ENCODE data around the gene MYH13. TPM values are rescaled to one million over a fixed set of nuclear protein-coding genes. Genes with fewer than 3 reads are reported as not detected.

MYH13 gene
- total RNA-seq, 2 experiments from 2014 or later = not detected

DNA sequence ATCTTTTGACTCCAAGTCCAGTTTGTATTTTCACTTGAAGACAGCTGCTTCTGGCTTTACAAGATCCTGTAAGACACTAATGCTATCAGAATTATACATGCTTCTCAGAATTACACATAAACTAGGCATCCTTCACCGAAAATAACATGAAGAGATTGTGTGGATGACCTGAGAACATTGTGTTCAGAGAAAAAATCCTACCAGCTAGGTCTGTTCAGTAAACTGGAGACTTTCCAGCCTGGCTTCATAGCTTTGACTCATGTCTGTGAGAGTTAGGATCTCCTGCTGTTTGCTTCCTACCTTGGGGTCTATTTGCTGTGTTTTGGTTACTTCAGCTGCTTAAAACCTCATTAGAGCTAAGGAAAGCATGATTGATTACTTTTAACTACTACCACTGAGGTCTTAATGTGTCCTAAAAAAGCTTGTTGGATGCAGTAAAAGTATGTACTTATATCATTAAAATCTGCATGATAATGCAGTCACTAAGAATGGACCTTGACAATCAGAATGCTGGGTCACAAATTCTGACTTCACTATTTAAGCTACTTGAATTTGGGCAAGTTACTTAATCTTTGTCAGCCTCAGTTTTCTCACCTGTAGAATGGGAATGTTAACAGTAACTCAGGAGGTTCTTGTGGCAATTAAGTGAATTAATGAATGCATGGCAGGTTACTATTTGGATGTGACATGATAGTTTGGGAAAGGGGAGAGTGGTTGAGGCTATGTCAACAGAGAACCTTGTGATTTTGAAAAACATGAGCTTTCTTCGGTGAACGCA, 8.0 kb upstream of the MYH13 start:
- POLR2A ChIA-PET = no interaction called here
- Mint-ChIP-seq H3K27me3 (no peaks in the 10 kb centered on the region), H3K27ac (no peak overlapping the region), H3K9me3 (peaks cover 2% of the 10 kb centered on the region), H3K36me3 (ENCODE audit: low read depth) (no peaks in the 10 kb centered on the region), H3K4me3 (no peak overlapping the region), H3K4me1 (no peaks in the 10 kb centered on the region)
- DNase-seq = no peak
- CTCF ChIA-PET = no interaction called here

- Mint-ChIP-seq H3K27ac (no peak overlapping the region), H3K4me3 (no peak overlapping the region), H3K9me3 (no peaks in the 10 kb centered on the region), H3K27me3 (no peaks in the 10 kb centered on the region), H3K4me1 (no peaks in the 10 kb centered on the region), H3K36me3 (ENCODE audit: low read depth) (no peaks in the 10 kb centered on the region)
- DNase-seq = no peak
- CTCF ChIA-PET = interaction anchor here (0.9 kb wide), 1 partner anchor 74 kb away, joined by 3 read pairs; no protein-coding TSS in a partner anchor
- POLR2A ChIA-PET = no interaction called here
These were observed 2.7 kb downstream of the MYH13 start for GRCh38 chr17:10370016-10370608.

DNA sequence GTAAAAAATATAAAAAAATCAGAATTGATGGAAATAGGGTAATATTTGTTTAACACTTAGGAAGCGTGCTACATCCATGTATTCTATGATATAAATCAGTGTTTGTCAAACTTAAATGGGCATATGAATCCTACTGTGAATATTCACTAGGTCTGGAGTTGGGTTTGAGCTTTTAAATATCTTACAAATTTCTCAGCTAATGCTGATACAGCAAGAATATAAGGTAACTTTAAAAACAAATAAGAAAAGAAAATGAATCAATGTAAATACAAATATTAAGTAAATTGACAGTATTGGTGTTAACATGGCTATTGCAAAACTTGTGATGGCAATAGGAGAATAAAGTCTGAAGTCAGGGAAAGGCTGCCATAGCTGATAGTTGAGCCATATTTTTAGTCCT, 3.6 kb downstream of the MYH13 start:
- Mint-ChIP-seq H3K27me3 (no peaks in the 10 kb centered on the region), H3K27ac (no peak overlapping the region), H3K9me3 (no peaks in the 10 kb centered on the region), H3K4me1 (no peaks in the 10 kb centered on the region), H3K4me3 (no peak overlapping the region), H3K36me3 (ENCODE audit: low read depth) (no peaks in the 10 kb centered on the region)
- POLR2A ChIA-PET = no interaction called here
- no peak for DNase-seq
- CTCF ChIA-PET = interaction anchor here (0.9 kb wide), 1 partner anchor 73 kb away, joined by 3 read pairs; no protein-coding TSS in a partner anchor

DNA sequence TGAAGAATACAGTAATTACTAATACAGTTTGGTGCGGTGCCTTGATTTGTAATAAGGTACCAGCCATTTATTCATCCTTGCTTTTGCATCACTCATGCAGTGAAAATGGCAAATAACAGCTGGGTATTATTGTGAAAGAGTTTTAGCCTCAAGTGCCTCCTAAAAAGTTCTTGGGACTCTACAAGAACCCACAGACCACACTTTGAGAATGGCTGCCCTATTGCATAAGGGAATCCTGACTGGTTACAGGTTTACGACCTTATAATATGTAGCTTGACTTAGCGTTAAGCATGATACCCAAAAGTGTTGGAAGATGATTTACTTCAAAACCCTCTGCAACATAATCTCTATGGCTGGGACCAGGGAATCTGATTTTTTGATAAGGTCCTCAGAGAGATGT, 4.2 kb downstream of the MYH13 start:
- Mint-ChIP-seq H3K4me3 (no peak overlapping the region), H3K36me3 (ENCODE audit: low read depth) (no peaks in the 10 kb centered on the region), H3K27me3 (no peaks in the 10 kb centered on the region), H3K4me1 (no peaks in the 10 kb centered on the region), H3K9me3 (no peaks in the 10 kb centered on the region), H3K27ac (no peak overlapping the region)
- ChIA-PET CTCF (no interaction called here), POLR2A (no interaction called here)
- no peak for DNase-seq

DNA sequence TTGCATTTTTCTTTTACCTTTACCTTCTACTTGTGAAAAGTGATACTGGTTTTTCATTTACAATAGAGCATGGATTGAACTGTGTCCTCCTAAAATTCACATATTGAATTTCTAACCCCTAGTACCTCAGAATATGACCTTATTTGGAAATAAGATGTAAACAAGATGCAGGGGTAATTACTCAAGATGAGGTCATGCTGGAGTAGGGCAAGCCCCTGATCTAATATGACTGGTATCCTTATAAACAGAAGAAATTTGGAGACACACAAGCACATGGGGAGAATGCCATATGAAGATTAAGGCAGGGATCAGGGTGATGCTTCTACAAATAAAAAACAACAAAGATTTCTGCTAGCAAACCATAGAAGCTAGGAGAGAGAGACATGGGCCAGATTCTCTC, 12.2 kb downstream of the MYH13 start:
- Mint-ChIP-seq H3K9me3 (no peaks in the 10 kb centered on the region), H3K4me3 (no peak overlapping the region), H3K36me3 (ENCODE audit: low read depth) (no peaks in the 10 kb centered on the region), H3K27ac (no peak overlapping the region), H3K4me1 (no peaks in the 10 kb centered on the region), H3K27me3 (no peaks in the 10 kb centered on the region)
- ChIA-PET POLR2A (no interaction called here), CTCF (no interaction called here)
- no peak for DNase-seq

- DNase-seq = peak; percentile 17
- Mint-ChIP-seq H3K4me3 (no peak overlapping the region), H3K27me3 (no peaks in the 10 kb centered on the region), H3K27ac (no peak overlapping the region), H3K36me3 (ENCODE audit: low read depth) (no peaks in the 10 kb centered on the region), H3K9me3 (no peaks in the 10 kb centered on the region), H3K4me1 (no peaks in the 10 kb centered on the region)
- ChIA-PET CTCF (no interaction called here), POLR2A (no interaction called here)
These were observed 15.0 kb downstream of the MYH13 start for GRCh38 chr17:10357768-10358167.

DNA sequence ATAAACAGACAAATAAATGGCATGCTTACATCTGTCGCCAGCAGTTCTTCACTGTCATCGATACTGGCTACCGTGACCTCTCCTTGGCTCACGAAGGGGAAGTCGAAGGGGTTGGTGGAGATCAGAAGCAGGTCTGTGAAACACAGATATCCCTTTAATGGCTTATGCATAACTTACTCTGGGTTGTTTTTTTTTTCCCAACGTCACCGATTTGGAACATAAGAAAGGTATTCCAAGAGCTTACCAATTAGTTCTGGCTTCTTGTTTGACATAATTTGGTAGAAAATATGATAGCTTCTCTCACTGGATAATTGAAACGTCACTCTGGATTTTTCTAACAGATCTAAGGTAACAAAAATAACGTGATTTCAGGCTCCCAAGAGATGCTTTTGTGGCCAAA, 18.2 kb downstream of the MYH13 start:
- Mint-ChIP-seq H3K4me1 (no peaks in the 10 kb centered on the region), H3K36me3 (ENCODE audit: low read depth) (no peaks in the 10 kb centered on the region), H3K4me3 (no peak overlapping the region), H3K9me3 (no peaks in the 10 kb centered on the region), H3K27me3 (no peaks in the 10 kb centered on the region), H3K27ac (no peak overlapping the region)
- CTCF ChIA-PET = interaction anchor here (0.6 kb wide), 1 partner anchor 9 kb away, joined by 3 read pairs; no protein-coding TSS in a partner anchor
- POLR2A ChIA-PET = no interaction called here
- no peak for DNase-seq

GRCh38 chr17:10352893-10353292, 19.9 kb downstream of the MYH13 start:
- Mint-ChIP-seq H3K4me3 (no peak overlapping the region), H3K9me3 (peaks cover 3% of the 10 kb centered on the region), H3K27ac (no peak overlapping the region), H3K36me3 (ENCODE audit: low read depth) (no peaks in the 10 kb centered on the region), H3K27me3 (no peaks in the 10 kb centered on the region), H3K4me1 (no peaks in the 10 kb centered on the region)
- ChIA-PET CTCF (no interaction called here), POLR2A (no interaction called here)
- DNase-seq = no peak

GRCh38 chr17:10349403-10349802, 23.4 kb downstream of the MYH13 start:
- CTCF ChIA-PET = interaction anchor here (1.5 kb wide), 1 partner anchor 15 kb away, joined by 3 read pairs; no protein-coding TSS in a partner anchor
- no peak for DNase-seq

DNA sequence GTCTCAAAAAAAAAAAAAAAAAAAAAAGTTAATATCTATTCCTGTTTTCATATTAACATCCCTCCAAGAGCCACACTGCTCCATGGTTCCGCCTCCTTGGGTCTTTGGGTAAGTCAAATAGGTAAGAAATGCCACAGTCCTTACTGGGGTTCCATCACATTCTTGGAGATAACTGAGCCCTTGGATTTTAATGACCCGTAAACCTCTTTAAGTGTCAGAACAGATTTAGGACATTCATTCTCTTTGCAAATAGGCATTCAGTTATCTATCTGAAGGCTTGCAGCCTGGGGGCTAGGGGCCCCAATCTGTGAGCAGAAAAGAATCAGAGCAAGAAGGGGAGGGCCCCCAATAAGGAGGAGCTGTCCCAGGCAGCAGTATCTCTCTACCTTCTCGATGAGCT, 28.0 kb downstream of the MYH13 start:
- H3K27me3 Mint-ChIP-seq = no peaks in the 10 kb centered on the region
- no peaks in the 10 kb centered on the region for H3K36me3 Mint-ChIP-seq (ENCODE audit: low read depth)
- POLR2A ChIA-PET = no interaction called here
- CTCF ChIA-PET = no interaction called here
- no peak for DNase-seq
- H3K4me1 Mint-ChIP-seq = no peaks in the 10 kb centered on the region
- H3K9me3 Mint-ChIP-seq = peaks cover 3% of the 10 kb centered on the region
- no peak overlapping the region for H3K4me3 Mint-ChIP-seq
- H3K27ac Mint-ChIP-seq = no peak overlapping the region

More at GRCh38 chr17:10349403-10349802, 23.4 kb downstream of the MYH13 start:
- H3K36me3 Mint-ChIP-seq (ENCODE audit: low read depth) = no peaks in the 10 kb centered on the region
- POLR2A ChIA-PET = no interaction called here
- no peak overlapping the region for H3K4me3 Mint-ChIP-seq
- no peaks in the 10 kb centered on the region for H3K4me1 Mint-ChIP-seq
- H3K9me3 Mint-ChIP-seq = peaks cover 3% of the 10 kb centered on the region
- no peak overlapping the region for H3K27ac Mint-ChIP-seq
- H3K27me3 Mint-ChIP-seq = no peaks in the 10 kb centered on the region

GRCh38 chr17:10339051-10339450, 33.8 kb downstream of the MYH13 start:
- DNase-seq = no peak
- Mint-ChIP-seq H3K9me3 (no peaks in the 10 kb centered on the region), H3K36me3 (ENCODE audit: low read depth) (no peaks in the 10 kb centered on the region), H3K4me1 (no peaks in the 10 kb centered on the region), H3K27ac (no peak overlapping the region), H3K4me3 (no peak overlapping the region), H3K27me3 (no peaks in the 10 kb centered on the region)
- CTCF ChIA-PET = interaction anchor here (0.6 kb wide), 1 partner anchor 55 kb away, joined by 4 read pairs; no protein-coding TSS in a partner anchor
- POLR2A ChIA-PET = no interaction called here

GRCh38 chr17:10337976-10338375, 34.8 kb downstream of the MYH13 start:
- no peaks in the 10 kb centered on the region for H3K27me3 Mint-ChIP-seq
- no peaks in the 10 kb centered on the region for H3K36me3 Mint-ChIP-seq (ENCODE audit: low read depth)
- H3K4me3 Mint-ChIP-seq = no peak overlapping the region
- ChIA-PET CTCF (no interaction called here), POLR2A (no interaction called here)
- no peaks in the 10 kb centered on the region for H3K9me3 Mint-ChIP-seq
- H3K4me1 Mint-ChIP-seq = no peaks in the 10 kb centered on the region
- DNase-seq = no peak
- no peak overlapping the region for H3K27ac Mint-ChIP-seq

DNA sequence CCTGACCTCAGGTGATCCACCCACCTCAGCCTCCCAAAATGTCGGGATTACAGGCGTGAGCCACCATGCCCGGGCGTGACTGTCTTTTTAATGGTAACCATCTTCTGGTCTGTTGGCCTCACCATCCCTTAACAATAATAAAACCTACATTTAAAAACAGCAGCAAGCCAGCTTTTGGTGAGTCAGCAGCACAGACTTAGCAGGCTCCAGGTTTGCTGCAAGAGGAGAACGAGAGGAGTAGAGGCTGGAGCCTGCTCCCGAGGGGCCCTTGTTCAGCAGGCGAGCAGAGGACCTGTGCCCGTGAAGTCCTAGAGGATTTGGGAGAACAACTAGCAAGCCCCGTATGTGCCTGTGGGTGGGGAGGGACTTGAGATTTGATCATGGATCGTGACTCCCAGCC, 35.7 kb downstream of the MYH13 start:
- Mint-ChIP-seq H3K27me3 (no peaks in the 10 kb centered on the region), H3K9me3 (no peaks in the 10 kb centered on the region), H3K36me3 (ENCODE audit: low read depth) (no peaks in the 10 kb centered on the region), H3K4me1 (no peaks in the 10 kb centered on the region), H3K4me3 (no peak overlapping the region), H3K27ac (no peak overlapping the region)
- no peak for DNase-seq
- POLR2A ChIA-PET = no interaction called here
- CTCF ChIA-PET = interaction anchor here (0.7 kb wide), 1 partner anchor 26 kb away, joined by 3 read pairs; no protein-coding TSS in a partner anchor

DNA sequence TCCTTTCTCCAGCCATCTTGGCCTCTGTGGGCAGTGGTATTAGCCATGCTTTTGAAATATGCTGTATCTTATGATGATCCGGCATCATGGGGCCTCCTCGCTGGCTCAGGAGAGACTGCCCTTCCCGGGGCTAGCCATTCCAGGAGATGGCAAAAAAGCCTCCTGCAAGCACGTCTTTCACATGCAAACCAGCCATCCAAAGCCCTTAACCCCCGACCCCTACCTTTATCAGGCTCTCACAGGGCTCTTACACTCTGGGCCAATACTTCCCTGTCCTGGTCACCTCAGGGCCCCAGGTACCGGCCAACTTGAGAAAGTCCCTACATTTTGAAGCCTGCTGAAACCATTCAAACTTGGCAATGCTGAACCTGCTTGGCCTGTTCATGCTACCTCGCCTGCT, 36.4 kb downstream of the MYH13 start:
- Mint-ChIP-seq H3K4me3 (no peak overlapping the region), H3K36me3 (ENCODE audit: low read depth) (no peaks in the 10 kb centered on the region), H3K27me3 (no peaks in the 10 kb centered on the region), H3K9me3 (no peaks in the 10 kb centered on the region), H3K4me1 (no peaks in the 10 kb centered on the region), H3K27ac (no peak overlapping the region)
- CTCF ChIA-PET = no interaction called here
- DNase-seq = no peak
- POLR2A ChIA-PET = no interaction called here

Measured in activated CD4-positive, alpha-beta memory T cell treated with anti-CD3 and anti-CD28 coated beads, Interleukin-2, amount 10 ng/mL, durations not matched to agents 7 days and 5 days (primary cell).